Hematopoietic multipotent progenitor cell (in vitro differentiated cells): Measurements from ENCODE around the gene LMCD1. TPM values are rescaled to one million over a fixed set of nuclear protein-coding genes. Genes with fewer than 3 reads are reported as not detected.
A peak's percentile ranks its signal among the peaks of the same experiment; 100 is the strongest.

ENCODE experiments used
- DNase-seq, 3 donors: peaks; one replicate each; pipeline ENCODE4 v3.0.0-alpha.2; 2011 to 2015; ENCODE audit warnings: low read depth in 2 of 3, low spot score in 2 of 3
- total RNA-seq: library from RNA; depleted of rRNA; stranded (reverse); fragments of >200 nt; gene quantifications from one replicate; pipeline ENCODE4 v1.2.3, GENCODE V29; 2012

Gene LMCD1
- total RNA-seq, 1 donor: 0.81 TPM

- no peak for DNase-seq
Observed at GRCh38 chr3:8556473-8556869, 54.8 kb downstream of the LMCD1 start.

- no peak for DNase-seq
Observed at GRCh38 chr3:8557298-8557697, 55.7 kb downstream of the LMCD1 start.

- DNase-seq: no peak
Observed at GRCh38 chr3:8558645-8559044, 57.0 kb downstream of the LMCD1 start.

- no peak for DNase-seq
Observed at GRCh38 chr3:8559351-8559750, 57.7 kb downstream of the LMCD1 start.

GRCh38 chr3:8560366-8561007, 58.9 kb downstream of the LMCD1 start:
- no peak for DNase-seq

- no peak for DNase-seq
Observed at GRCh38 chr3:8561370-8561769, 59.7 kb downstream of the LMCD1 start.

- no peak for DNase-seq
Observed at GRCh38 chr3:8562081-8562595, 60.5 kb downstream of the LMCD1 start.

- DNase-seq: no peak
Observed at GRCh38 chr3:8563146-8563545, 61.5 kb downstream of the LMCD1 start.

- DNase-seq: no peak
Observed at GRCh38 chr3:8563597-8563996, 62.0 kb downstream of the LMCD1 start.

- DNase-seq: no peak
Observed at GRCh38 chr3:8565376-8565775, 63.8 kb downstream of the LMCD1 start.

- DNase-seq: no peak
Observed at GRCh38 chr3:8567784-8568575, 66.4 kb downstream of the LMCD1 start.

- peak in 1 of 3 donors; percentile 6 for DNase-seq
Observed at GRCh38 chr3:8571256-8571655, 69.6 kb downstream of the LMCD1 start.

GRCh38 chr3:8573342-8573926, 71.8 kb downstream of the LMCD1 start:
- no peak for DNase-seq

GRCh38 chr3:8574040-8574669, 72.5 kb downstream of the LMCD1 start:
- no peak for DNase-seq

GRCh38 chr3:8574670-8575322, 73.2 kb downstream of the LMCD1 start:
- DNase-seq: no peak

- no peak for DNase-seq
Observed at GRCh38 chr3:8575364-8576104, 73.9 kb downstream of the LMCD1 start.

GRCh38 chr3:8576436-8576835, 74.8 kb downstream of the LMCD1 start:
- no peak for DNase-seq

- no peak for DNase-seq
Observed at GRCh38 chr3:8576841-8577571, 75.4 kb downstream of the LMCD1 start.

- no peak for DNase-seq
Observed at GRCh38 chr3:8578282-8578681, 76.7 kb downstream of the LMCD1 start.
